Stimulated activated CD4-positive, alpha-beta T cell treated with anti-CD3 and anti-CD28 coated beads, TNF-alpha, amount 100 ng/mL, for 48 hours (primary cell): ENCODE measurements around the gene VSIG2.

ENCODE experiments used
- DNase-seq, 3 donors: peaks; one replicate each; pipeline ENCODE4 v3.0.0-alpha.2; 2020; ENCODE audit warnings: low read depth in 3 of 3

Gene VSIG2

DNA sequence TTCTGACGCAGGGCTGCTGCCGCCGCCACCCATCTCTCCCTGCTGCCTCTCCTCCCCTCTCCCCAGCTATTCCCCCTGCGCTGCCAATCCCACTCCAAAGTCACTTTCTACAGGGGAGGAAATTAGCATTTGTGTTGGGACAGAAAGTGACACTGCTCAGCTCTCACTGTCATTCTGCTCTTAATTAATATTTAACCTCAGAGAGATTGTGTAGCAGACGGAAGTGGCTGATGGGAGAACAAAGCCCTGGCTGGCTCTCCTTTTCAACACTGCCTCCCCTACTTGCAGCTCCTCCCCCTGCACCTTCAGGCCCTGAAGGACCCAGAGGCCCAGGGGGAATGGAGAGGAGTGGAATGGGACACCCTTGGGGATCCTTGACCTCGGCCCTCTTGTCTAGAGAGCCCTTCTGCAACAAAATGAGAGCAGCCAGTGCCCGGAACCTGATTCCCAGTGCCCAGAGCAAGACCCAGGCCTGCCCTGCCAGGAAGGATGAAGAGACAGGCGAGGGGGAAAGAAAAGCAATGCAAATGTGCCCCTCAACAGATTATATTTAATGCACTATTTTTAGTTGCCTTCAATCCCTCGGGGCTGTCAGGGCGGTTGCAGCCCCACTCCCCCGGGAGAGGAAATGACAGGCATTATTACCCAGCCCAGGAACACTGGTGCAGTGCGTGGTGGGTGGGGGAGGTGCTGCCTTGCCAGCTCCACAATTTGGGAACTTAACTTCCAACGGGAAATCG, 26.9 kb downstream of the VSIG2 start:
- DNase-seq = no peak

DNA sequence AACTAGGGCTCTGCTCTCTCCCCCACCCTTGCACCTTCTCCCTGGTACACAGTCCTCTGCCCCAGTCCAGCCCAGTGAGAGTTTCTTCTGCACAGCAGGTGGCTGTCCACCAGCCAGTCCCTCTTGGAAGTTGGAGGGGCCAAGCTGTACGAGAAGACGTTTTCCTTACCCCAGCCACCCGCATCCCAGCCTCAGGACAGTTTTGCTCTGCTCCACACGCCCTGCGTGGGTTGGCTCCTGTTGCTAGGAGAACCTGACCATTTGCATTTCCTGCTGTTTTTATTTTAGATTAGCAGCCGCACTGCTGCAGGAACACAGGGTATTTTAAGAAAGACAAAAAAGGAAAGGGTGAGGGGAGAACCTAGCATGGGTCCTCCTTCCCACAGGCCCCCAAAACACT, 29.9 kb downstream of the VSIG2 start:
- no peak for DNase-seq

DNA sequence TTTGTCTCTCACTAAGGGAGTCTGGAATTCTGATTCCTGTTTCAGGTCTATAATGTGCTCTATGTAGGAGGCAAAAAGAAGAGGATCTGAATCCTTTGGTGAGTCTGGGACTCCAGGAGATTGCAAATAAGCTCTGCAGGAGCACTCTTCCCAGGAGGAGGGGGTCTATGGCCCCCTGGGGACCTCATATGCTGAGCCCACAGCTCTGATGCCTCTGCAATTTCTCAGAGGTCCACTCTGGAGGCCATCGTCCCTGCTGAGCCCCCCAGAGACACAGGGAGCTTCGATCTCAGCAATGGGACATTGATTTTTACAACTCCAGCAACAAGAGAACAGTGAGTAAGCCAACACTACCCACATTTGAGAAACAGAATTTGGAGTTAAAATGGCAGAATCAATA, 32.5 kb downstream of the VSIG2 start:
- DNase-seq = no peak

DNA sequence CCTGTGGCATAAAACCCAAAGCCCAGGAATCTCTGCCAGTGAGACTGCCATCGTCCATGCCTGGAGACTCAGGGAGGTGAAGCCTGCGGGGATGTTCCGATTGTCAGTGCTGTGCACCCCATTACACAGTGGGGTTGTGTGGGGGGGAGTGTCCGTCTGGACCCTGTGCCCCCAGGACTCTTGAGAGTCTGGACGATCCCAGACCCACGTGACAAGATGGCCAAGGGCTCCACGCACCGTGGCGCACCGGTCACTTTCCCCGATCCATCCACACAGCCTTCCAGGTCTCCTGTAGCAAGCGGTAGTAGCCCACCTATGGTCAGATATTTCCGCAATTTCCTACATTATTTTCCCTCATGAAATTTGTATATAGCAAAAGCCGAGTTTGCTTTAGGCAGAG, 33.3 kb downstream of the VSIG2 start:
- no peak for DNase-seq

DNA sequence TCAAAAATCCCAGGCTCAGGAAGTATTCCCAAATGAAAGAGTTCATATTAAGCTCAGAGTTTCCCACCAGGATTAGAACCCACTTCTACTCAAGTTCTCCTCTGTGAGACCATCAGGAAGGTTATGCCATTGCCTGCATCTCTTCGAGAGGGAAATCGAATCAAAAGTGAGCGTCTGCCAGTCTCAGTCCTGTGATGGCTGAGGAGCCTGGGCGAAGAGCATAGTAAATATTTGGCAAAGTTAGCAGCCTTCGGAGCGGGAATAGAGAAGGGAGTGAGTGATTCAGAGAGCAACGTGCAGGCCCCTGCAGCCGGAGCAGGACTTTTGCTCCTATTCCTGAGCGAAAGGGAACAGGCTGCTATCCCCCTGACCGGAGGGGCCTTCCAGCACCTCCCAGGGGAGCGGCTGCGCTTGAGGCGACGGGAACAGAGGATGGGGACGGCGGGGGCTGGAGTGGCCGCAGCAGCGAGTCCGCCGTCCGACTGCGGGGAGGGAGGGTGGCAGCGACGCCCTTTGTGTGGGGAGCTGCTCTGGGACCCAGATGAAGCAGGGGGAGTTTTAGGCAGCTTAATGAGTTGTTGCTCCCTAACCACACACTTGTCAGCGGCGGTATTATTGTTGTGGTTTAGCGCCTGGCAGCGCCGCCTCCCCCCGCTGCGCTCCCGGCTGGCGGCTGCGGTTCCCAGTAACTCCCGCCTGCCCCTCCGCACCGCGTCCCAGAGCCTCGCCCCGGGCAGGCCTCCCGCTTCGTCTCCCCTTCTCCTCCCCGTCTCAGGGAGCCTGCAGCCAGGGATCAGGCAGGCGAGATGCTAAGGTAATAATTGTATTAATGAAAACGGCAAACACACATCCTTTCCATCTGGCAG, 34.0 kb downstream of the VSIG2 start:
- no peak for DNase-seq

DNA sequence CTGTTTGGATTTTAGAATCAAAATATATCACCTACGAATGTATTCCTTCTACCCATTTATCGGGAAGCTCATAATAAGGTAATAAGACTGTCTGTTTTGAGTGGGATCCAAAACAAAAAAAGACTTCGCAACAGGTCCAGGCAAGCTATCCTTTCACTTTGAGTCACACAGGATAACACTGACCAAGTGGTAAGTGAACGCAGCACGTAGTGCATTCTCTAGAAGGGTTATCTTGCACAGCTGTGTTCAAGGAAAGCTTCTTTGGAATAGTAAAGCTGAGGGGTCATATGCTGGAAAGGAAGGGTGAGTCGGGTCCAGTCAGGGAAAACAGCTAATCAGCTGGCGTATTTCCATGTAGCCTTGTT, 34.7 kb downstream of the VSIG2 start:
- DNase-seq = no peak

DNA sequence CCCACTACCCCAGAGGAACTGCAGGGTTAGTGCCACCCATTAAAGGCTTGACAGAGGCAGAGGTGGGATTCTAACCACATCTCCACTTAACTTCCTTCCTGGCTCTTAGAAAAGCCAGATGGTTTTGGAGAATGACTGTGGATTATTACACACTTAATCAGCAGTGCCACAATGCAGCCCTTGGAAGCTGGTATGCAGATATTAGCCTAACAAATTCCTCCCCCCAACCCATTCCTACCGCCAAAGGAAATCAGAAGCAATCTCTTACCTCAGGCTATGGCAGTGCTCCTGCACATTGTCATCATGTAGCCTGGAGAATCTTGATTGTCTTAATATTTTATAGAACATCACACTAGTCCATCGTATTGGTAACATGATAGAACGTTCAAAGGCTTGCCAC, 35.5 kb downstream of the VSIG2 start:
- no peak for DNase-seq

DNA sequence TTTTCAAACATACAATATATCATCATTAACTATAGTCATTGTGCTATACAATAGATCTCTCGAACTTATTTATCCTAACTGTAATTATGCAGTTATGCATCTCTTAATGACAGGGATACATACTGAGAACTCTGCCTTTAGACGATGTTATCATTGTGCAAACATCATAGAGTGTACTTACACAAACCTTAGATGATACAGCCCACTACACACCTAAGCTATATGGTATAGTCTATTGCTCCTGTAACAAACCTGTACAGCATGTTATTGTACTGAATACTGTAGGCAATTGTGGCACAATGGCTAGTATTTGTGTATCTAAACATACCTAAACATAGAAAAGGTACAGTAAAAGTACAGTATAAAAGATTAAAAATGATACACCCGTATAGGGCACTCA, 39.7 kb downstream of the VSIG2 start:
- no peak for DNase-seq

DNA sequence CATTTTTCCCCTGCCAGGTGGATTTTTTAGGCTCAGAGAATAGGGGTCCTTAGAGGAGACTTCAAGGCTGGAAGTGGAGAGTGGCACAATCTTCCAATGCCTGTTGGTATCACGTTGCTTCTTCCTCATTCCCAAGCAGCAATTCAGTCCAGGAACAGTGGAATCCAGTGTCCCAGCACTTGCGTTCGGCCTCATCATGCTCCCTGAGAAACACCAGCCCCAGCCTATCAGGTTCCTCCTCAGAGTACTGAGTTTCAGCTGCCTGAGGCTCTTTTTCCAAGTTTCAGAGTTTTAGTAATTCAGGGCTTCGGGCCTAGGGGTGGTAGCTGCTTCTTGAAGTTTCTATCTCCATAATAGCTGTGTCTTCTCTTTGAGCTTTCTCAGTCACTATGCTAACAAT, 44.2 kb downstream of the VSIG2 start:
- no peak for DNase-seq

DNA sequence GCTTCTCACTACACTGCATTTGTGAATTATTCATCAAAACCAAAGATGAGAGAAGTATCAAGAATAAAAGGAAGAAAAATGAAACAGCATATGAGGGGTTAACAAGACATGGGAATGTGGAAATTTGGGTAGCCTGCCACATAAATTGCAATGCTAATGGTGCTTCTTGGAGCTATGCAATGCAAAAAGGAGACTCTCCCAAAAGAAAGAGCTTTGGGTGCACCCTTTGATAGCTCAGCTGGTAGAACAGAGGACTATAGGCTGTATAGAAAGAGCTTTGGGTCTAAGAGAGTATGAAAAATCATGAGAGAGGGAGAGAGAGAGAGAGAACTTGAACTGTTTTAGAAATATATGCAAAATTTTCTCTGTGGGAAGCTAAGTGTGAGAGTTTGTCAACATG, 52.0 kb downstream of the VSIG2 start:
- no peak for DNase-seq

DNA sequence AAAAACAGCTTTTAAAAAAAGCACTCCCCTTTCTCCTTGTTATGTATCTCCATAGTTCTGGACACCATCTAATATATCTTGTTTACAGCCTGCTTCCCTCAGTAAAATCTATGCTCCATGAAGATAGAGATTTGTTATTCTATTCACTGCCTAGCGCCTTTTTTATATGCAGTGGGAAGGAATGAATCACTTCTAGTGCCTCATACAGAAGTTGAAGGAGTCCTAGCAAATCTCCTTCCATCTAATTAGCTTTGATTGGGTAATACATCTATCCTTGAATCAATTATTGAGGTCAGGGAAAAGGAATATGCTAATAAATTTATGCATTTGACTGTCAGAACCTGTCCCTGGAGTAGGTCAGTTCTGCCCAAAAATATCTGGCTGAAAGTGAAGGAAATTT, 52.5 kb downstream of the VSIG2 start:
- DNase-seq = no peak
